ENCODE measurements around the gene STRA8. TPM values are rescaled to one million over a fixed set of nuclear protein-coding genes. Genes with fewer than 3 reads are reported as not detected.

Gene STRA8
- total RNA-seq, 6 experiments from 2014 or later: not detected

GRCh38 chr7:135248546-135248945 is 14.9 kb downstream of the STRA8 start:
- no peaks in the 10 kb centered on the region for H3K4me1 ChIP-seq
- no peak for DNase-seq
- WGBS (ENCODE audit: insufficient coverage, low coverage, low lambda C conversion rate, missing lambda C conversion rate): no CpG with 5 or more reads among the region's 3 CpGs

GRCh38 chr7:135251496-135252391 is 18.1 kb downstream of the STRA8 start:
- no peak for ATAC-seq
- Histone ChIP-seq H3K27ac (no peak overlapping the region), H3K36me3 (no peaks in the 10 kb centered on the region), H3K4me1 (no peaks in the 10 kb centered on the region), H3K4me3 (no peak overlapping the region), H3K27me3 (no peaks in the 10 kb centered on the region), H3K9me3 (no peaks in the 10 kb centered on the region)
- DNase-seq: no peak
- WGBS (ENCODE audit: insufficient coverage, low coverage, low lambda C conversion rate, missing lambda C conversion rate): 73% methylated on average over 2 of the region's 4 CpGs
- TF ChIP-seq POLR2A (IDR thresholded peaks at IDR 0.05): no peak
- no peak for TF ChIP-seq CTCF (IDR thresholded peaks at IDR 0.05)
- intact Hi-C loops (cut with DNase I): no loop called here

More at GRCh38 chr7:135248546-135248945, 14.9 kb downstream of the STRA8 start:
- Histone ChIP-seq H3K36me3 (no peaks in the 10 kb centered on the region), H3K27me3 (no peaks in the 10 kb centered on the region), H3K4me3 (no peak overlapping the region), H3K9me3 (no peaks in the 10 kb centered on the region), H3K27ac (no peak overlapping the region)
- no peak for ATAC-seq
- intact Hi-C loops (cut with DNase I): no loop called here
- TF ChIP-seq CTCF (IDR thresholded peaks at IDR 0.05): no peak
- no peak for TF ChIP-seq POLR2A (IDR thresholded peaks at IDR 0.05)

- Histone ChIP-seq H3K36me3 (no peaks in the 10 kb centered on the region), H3K9me3 (no peaks in the 10 kb centered on the region), H3K4me3 (no peak overlapping the region), H3K27ac (peak overlapping the region in 1 of 3 donors; percentile 48), H3K4me1 (peaks cover 0 to 7% (median 0%) of the 10 kb centered on the region in 4 donors), H3K27me3 (no peaks in the 10 kb centered on the region)
- intact Hi-C loops (cut with DNase I): no loop called here
- ATAC-seq (peak; percentile 68 to 88 (median 77)), DNase-seq (peak in 2 of 3 donors; percentile 65 to 69)
- WGBS (ENCODE audit: insufficient coverage, low coverage, low lambda C conversion rate, missing lambda C conversion rate): 24% methylated on average over 4 of the region's 9 CpGs
- no peak for TF ChIP-seq CTCF (IDR thresholded peaks at IDR 0.05)
- TF ChIP-seq POLR2A (IDR thresholded peaks at IDR 0.05): no peak
Observed at GRCh38 chr7:135253851-135254771, 20.5 kb downstream of the STRA8 start.

- H3K9me3 ChIP-seq: no peaks in the 10 kb centered on the region
- H3K4me3 ChIP-seq: no peak overlapping the region
- 23% methylated on average over 4 of the region's 4 CpGs for WGBS (ENCODE audit: insufficient coverage, low coverage, low lambda C conversion rate, missing lambda C conversion rate)
- no peaks in the 10 kb centered on the region for H3K36me3 ChIP-seq
- intact Hi-C loops (cut with DNase I): no loop called here
- H3K4me1 ChIP-seq: peaks cover 0 to 7% (median 0%) of the 10 kb centered on the region in 4 donors
- H3K27ac ChIP-seq: no peak overlapping the region
- peak; percentile 47 to 65 (median 60) for ATAC-seq
- TF ChIP-seq POLR2A (IDR thresholded peaks at IDR 0.05) (no peak), CTCF (IDR thresholded peaks at IDR 0.05) (no peak)
- no peak for DNase-seq
- H3K27me3 ChIP-seq: no peaks in the 10 kb centered on the region
Observed at GRCh38 chr7:135257790-135258189, 24.2 kb downstream of the STRA8 start.

Data from right lobe of liver (tissue), 6 donors.